Gastroesophageal sphincter (tissue), 4 donors: ENCODE data around the gene NEU4. TPM values are rescaled to one million over a fixed set of nuclear protein-coding genes. Genes with fewer than 3 reads are reported as not detected.
"Not testable (repeated sequence)": the region's sequence is repeated elsewhere in the genome, so short reads cannot be mapped to it uniquely, and the experiment has no call there.

Experiments used
- ATAC-seq: fragments of 150-250 bp; one replicate; pipeline ENCODE4 v1.9.1; 2016; ENCODE audit warnings: mild to moderate bottlenecking, moderate library complexity
- H3K27ac ChIP-seq, 4 donors: fragments of 200-600 bp; sonication (generic) in 3 of 4; 1 replicate in 3 of 4; 2 replicates in 1 of 4; pipeline ENCODE4 v1.5.1; 2016 to 2019
- H3K27me3 ChIP-seq: fragments of 200-600 bp; sonication (generic); one replicate; pipeline ENCODE4 v1.5.1; 2019
- H3K36me3 ChIP-seq, 2 donors: fragments of 200-600 bp; sonication (generic); one replicate each; pipeline ENCODE4 v1.5.1; 2019; ENCODE audit warnings: control low read depth in 1 of 2
- H3K4me1 ChIP-seq, 3 donors: fragments of 200-600 bp; sonication (generic); 1 replicate in 2 of 3; 2 replicates in 1 of 3; pipeline ENCODE4 v1.5.1; 2016 to 2019; ENCODE audit warnings: control low read depth in 2 of 3
- H3K4me3 ChIP-seq, 2 donors: fragments of 200-600 bp; sonication (generic); one replicate each; pipeline ENCODE4 v1.5.1; 2019; ENCODE audit warnings: mild to moderate bottlenecking in 1 of 2, moderate library complexity in 1 of 2
- H3K9me3 ChIP-seq, 3 donors: fragments of 200-600 bp; sonication (generic); one replicate each; pipeline ENCODE4 v1.5.1; 2017 to 2019; ENCODE audit warnings: control low read depth in 2 of 3
- EP300 ChIP-seq: sonication (generic); formaldehyde crosslinking; IDR thresholded peaks from one replicate; pipeline ENCODE4 v1.6.1; 2017; ENCODE audit warnings: antibody characterized with exemption, mild to moderate bottlenecking
- POLR2A ChIP-seq, 2 donors: fragments of 450-650 bp; IDR thresholded peaks; one replicate each; pipeline ENCODE4 v1.6.1; 2017; ENCODE audit warnings: antibody characterized with exemption in 2 of 2, mild to moderate bottlenecking in 2 of 2, moderate library complexity in 1 of 2
- POLR2AphosphoS5 ChIP-seq: sonication (generic); formaldehyde crosslinking; IDR thresholded peaks from one replicate; pipeline ENCODE4 v1.6.1; 2017; ENCODE audit warnings: antibody characterized with exemption
- WGBS, 2 donors: methylation state at CpG; one replicate each; pipeline ENCODE4 v1.1.5; 2018; ENCODE audit warnings: low coverage in 1 of 2; 5-methylcytosine and 5-hydroxymethylcytosine counted together
- total RNA-seq, 4 donors: library from RNA; depleted of rRNA; stranded (reverse); fragments of >200 nt; gene quantifications; one replicate each; pipeline ENCODE4 v1.1.0, GENCODE V29; 2016
- TF ChIP-seq, protein P1 (sequence below), 4 experiments: fragments of 200-600 bp in 2 of 4; fragments of 450-650 bp in 2 of 4; sonication (generic) in 1 of 4; IDR thresholded peaks; one replicate each; pipeline ENCODE4 v1.5.1; 2017 to 2019; ENCODE audit warnings: antibody characterized with exemption in 4 of 4, mild to moderate bottlenecking in 2 of 4, moderate library complexity in 2 of 4

The NEU4 gene
- total RNA-seq, 4 donors from 2014 or later = 0.47 to 2.0 TPM; not detected in 2

- no peak overlapping the region for H3K4me3 ChIP-seq
- peaks cover 0 to 8% (median 0%) of the 10 kb centered on the region in 3 donors for H3K9me3 ChIP-seq
- H3K36me3 ChIP-seq = no peaks in the 10 kb centered on the region
- ATAC-seq = no peak
- WGBS, 2 donors = 44 to 83% methylated on average over 4 to 14 of the region's 14 CpGs
- H3K27ac ChIP-seq = no peak overlapping the region
- peaks cover 51% of the 10 kb centered on the region for H3K27me3 ChIP-seq
- TF ChIP-seq POLR2AphosphoS5 = no peak
- no peaks in the 10 kb centered on the region for H3K4me1 ChIP-seq
Measured at GRCh38 chr2:241822264-241822623, 13.3 kb downstream of the NEU4 start.

GRCh38 chr2:241823531-241824437, 14.8 kb downstream of the NEU4 start:
- not testable (repeated sequence) for H3K4me1 ChIP-seq, H3K4me3 ChIP-seq, H3K27ac ChIP-seq, H3K36me3 ChIP-seq, ATAC-seq
- Histone ChIP-seq H3K27me3 (peaks cover 37% of the 10 kb centered on the region), H3K9me3 (peaks cover 0 to 18% (median 0%) of the 10 kb centered on the region in 3 donors)
- WGBS, 2 donors = 84 to 85% methylated on average over 25 to 26 of the region's 45 CpGs

DNA sequence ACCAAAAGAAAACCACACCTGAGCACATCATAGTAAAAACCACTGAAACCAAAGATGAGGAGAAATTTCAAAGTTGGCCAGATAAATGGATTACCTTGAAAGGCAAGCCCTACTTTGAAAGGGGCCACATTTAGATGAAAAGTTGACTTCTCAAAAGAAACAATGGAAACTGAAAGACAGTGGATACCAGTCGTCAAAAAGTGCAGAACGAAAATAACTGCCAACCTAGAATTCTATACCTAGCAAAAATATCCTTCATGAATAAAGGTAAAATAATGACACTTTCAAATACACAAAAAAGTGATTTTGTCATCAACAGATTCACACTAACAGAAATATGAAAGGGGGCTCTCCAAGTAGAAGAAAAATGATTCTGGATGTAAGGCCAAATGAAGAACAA, 18.4 kb downstream of the NEU4 start:
- 73 to 75% methylated on average over 2 of the region's 2 CpGs for WGBS, 2 donors
- no peaks in the 10 kb centered on the region for H3K4me1 ChIP-seq
- H3K27me3 ChIP-seq = peaks cover 11% of the 10 kb centered on the region
- H3K9me3 ChIP-seq = peaks cover 0 to 18% (median 0%) of the 10 kb centered on the region in 3 donors
- ATAC-seq = no peak
- TF ChIP-seq, protein P1, sequence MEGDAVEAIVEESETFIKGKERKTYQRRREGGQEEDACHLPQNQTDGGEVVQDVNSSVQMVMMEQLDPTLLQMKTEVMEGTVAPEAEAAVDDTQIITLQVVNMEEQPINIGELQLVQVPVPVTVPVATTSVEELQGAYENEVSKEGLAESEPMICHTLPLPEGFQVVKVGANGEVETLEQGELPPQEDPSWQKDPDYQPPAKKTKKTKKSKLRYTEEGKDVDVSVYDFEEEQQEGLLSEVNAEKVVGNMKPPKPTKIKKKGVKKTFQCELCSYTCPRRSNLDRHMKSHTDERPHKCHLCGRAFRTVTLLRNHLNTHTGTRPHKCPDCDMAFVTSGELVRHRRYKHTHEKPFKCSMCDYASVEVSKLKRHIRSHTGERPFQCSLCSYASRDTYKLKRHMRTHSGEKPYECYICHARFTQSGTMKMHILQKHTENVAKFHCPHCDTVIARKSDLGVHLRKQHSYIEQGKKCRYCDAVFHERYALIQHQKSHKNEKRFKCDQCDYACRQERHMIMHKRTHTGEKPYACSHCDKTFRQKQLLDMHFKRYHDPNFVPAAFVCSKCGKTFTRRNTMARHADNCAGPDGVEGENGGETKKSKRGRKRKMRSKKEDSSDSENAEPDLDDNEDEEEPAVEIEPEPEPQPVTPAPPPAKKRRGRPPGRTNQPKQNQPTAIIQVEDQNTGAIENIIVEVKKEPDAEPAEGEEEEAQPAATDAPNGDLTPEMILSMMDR (IDR thresholded peaks at IDR 0.05) = no peak
- TF ChIP-seq POLR2A (IDR thresholded peaks at IDR 0.05) = no peak
- no peak for TF ChIP-seq EP300
- TF ChIP-seq POLR2AphosphoS5 = no peak
- H3K36me3 ChIP-seq = no peaks in the 10 kb centered on the region
- H3K27ac ChIP-seq = no peak overlapping the region
- no peak overlapping the region for H3K4me3 ChIP-seq

- Histone ChIP-seq H3K9me3 (peaks cover 0 to under 1% (median 0%) of the 10 kb centered on the region in 3 donors), H3K36me3 (no peaks in the 10 kb centered on the region), H3K4me3 (no peak overlapping the region), H3K27me3 (peaks cover 18% of the 10 kb centered on the region), H3K4me1 (no peaks in the 10 kb centered on the region), H3K27ac (no peak overlapping the region)
- no peak for ATAC-seq
- no peak for TF ChIP-seq POLR2AphosphoS5
- TF ChIP-seq POLR2A (IDR thresholded peaks at IDR 0.05) = no peak
- TF ChIP-seq EP300 = no peak
- TF ChIP-seq, protein P1 (IDR thresholded peaks at IDR 0.05) = no peak
- 33 to 39% methylated on average over 13 of the region's 13 CpGs for WGBS, 2 donors
Measured at GRCh38 chr2:241833101-241833663, 24.2 kb downstream of the NEU4 start.

DNA sequence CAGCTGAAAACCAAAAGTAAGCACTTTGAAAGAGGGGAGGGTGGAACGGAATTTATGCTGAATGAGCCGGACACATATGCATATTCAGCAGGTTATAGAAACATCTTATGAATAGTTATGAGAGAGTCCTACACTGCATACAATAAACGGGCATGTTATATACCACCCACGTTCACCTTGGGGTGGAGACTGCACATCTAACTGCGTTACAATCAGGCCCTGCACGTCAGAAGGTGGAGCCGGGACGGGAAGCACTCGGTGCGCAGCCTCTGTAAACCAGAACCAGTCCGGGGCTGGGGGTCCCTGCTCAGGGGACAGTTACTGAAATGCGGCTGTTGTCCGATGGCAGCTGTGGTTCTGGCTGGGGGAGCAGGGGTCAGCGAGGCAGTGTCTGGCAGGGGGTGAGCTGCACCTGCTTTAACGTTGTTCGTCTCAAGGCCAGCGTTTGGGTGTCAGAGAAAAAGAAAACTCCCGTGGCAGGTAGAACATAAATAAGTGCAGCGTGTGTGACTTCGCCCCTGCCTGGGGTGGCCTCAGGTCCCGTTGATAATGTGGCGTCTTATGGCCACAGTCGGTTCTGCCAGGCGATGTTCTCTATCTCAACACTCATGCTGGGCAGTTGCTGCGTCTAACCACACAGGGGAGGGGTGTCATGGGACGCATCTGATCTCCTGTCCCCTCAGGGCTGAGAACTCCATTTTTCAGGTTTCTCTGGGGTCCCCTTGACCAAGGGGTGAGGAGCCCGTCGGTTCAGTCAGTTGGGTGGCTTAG, 24.9 kb downstream of the NEU4 start:
- not testable (repeated sequence) for H3K36me3 ChIP-seq, H3K27ac ChIP-seq, H3K9me3 ChIP-seq, ATAC-seq, H3K4me3 ChIP-seq, H3K4me1 ChIP-seq
- H3K27me3 ChIP-seq = peaks cover 18% of the 10 kb centered on the region
- 64 to 74% methylated on average over 5 to 8 of the region's 28 CpGs for WGBS, 2 donors

DNA sequence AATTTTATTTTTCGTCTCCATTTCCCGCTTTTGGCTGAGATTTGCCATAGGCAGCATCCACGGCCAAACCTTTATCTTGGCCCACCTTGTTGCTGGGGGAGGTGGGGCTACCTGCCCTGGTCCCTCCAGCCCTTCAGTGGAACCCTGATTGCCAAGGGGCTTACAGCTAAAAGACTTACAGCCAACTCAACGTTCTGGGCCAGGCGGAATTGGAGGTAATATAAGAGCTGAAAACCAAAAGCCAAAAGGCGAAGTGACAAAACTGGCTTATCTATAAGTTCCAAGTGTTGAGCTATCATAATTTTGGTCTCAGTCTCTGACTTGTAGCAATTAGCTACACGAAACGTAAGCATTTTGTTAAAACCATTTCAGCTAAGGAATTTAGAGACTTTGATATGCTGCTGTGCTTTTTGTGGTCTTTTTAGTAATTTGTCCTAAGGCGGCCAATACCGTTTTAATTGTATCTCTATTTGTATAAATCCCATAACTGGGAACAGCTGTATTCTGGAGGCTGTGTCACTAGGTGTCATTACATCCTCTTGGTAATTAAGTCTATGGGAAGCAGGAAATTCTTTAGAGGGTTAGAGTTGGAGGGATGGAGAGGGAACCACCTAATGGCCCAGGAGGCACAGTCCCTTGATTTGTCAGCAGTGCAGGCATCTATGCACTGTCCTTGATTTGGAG, 25.7 kb downstream of the NEU4 start:
- Histone ChIP-seq H3K27ac (no peak overlapping the region), H3K4me3 (no peak overlapping the region), H3K9me3 (no peaks in the 10 kb centered on the region), H3K27me3 (peaks cover 18% of the 10 kb centered on the region), H3K4me1 (no peaks in the 10 kb centered on the region), H3K36me3 (no peaks in the 10 kb centered on the region)
- ATAC-seq = no peak
- 80 to 85% methylated on average over 5 of the region's 10 CpGs for WGBS, 2 donors
- TF ChIP-seq POLR2A (IDR thresholded peaks at IDR 0.05) (no peak), EP300 (no peak), POLR2AphosphoS5 (no peak)
- TF ChIP-seq, protein P1 (IDR thresholded peaks at IDR 0.05) = no peak
